ENCODE results near the gene DERL2.

Gene DERL2

GRCh38 chr17:5486206-5487124 is 487 bp upstream of the DERL2 start, which contains the start of gene MIS12:
TSS of gene MIS12 (plus strand) at chr17:5486566. CDS start at chr17:5488863, 2,297 bp downstream.
- peak within 1 kb of the TSS; percentile 99 for H3K27ac Mint-ChIP-seq
- H3K4me3 Mint-ChIP-seq = peak within 1 kb of the TSS; percentile 94 to 96
- peaks cover 36 to 46% of the 10 kb centered on the region in 2 donors for H3K36me3 Mint-ChIP-seq
- H3K9me3 Mint-ChIP-seq = no peaks in the 10 kb centered on the region
- DNase-seq (peak; percentile 95), ATAC-seq (replicated peaks) (peak; percentile 94)
- no peaks in the 10 kb centered on the region for H3K27me3 Mint-ChIP-seq
- H3K4me1 Mint-ChIP-seq = peaks cover 16 to 35% of the 10 kb centered on the region in 2 donors

- Mint-ChIP-seq H3K9me3 (no peaks in the 10 kb centered on the region), H3K4me3 (no peak overlapping the region), H3K27me3 (no peaks in the 10 kb centered on the region), H3K36me3 (peaks cover 38 to 57% of the 10 kb centered on the region in 2 donors), H3K27ac (no peak overlapping the region), H3K4me1 (peaks cover 9 to 15% of the 10 kb centered on the region in 2 donors)
- no peak for ATAC-seq (replicated peaks)
- DNase-seq = no peak
Observed at GRCh38 chr17:5481451-5481850, 4.5 kb downstream of the DERL2 start.

- H3K4me3 Mint-ChIP-seq = no peak overlapping the region
- DNase-seq = no peak
- H3K4me1 Mint-ChIP-seq = peaks cover 9 to 15% of the 10 kb centered on the region in 2 donors
- H3K9me3 Mint-ChIP-seq = no peaks in the 10 kb centered on the region
- H3K36me3 Mint-ChIP-seq = peaks cover 38 to 57% of the 10 kb centered on the region in 2 donors
- no peak for ATAC-seq (replicated peaks)
- no peak overlapping the region for H3K27ac Mint-ChIP-seq
- H3K27me3 Mint-ChIP-seq = no peaks in the 10 kb centered on the region
Observed at GRCh38 chr17:5480962-5481361, 5.0 kb downstream of the DERL2 start.

- Mint-ChIP-seq H3K9me3 (no peaks in the 10 kb centered on the region), H3K36me3 (peaks cover 38 to 60% of the 10 kb centered on the region in 2 donors), H3K4me3 (no peak overlapping the region), H3K4me1 (peaks cover 8 to 12% of the 10 kb centered on the region in 2 donors), H3K27ac (no peak overlapping the region), H3K27me3 (no peaks in the 10 kb centered on the region)
- no peak for DNase-seq
- no peak for ATAC-seq (replicated peaks)
Observed at GRCh38 chr17:5478992-5479391, 7.0 kb downstream of the DERL2 start.

- Mint-ChIP-seq H3K27ac (no peak overlapping the region), H3K36me3 (peaks cover 27 to 43% of the 10 kb centered on the region in 2 donors), H3K27me3 (no peaks in the 10 kb centered on the region)
Observed at GRCh38 chr17:5473906-5474305, 12.1 kb downstream of the DERL2 start.

GRCh38 chr17:5472511-5472910 is 13.5 kb downstream of the DERL2 start:
- no peaks in the 10 kb centered on the region for H3K9me3 Mint-ChIP-seq
- no peak overlapping the region for H3K27ac Mint-ChIP-seq
- no peak overlapping the region for H3K4me3 Mint-ChIP-seq
- no peak for ATAC-seq (replicated peaks)
- H3K4me1 Mint-ChIP-seq = peaks cover 11% of the 10 kb centered on the region in 2 donors
- H3K36me3 Mint-ChIP-seq = peaks cover 17 to 35% of the 10 kb centered on the region in 2 donors
- H3K27me3 Mint-ChIP-seq = no peaks in the 10 kb centered on the region
- DNase-seq = no peak

More at GRCh38 chr17:5473906-5474305, 12.1 kb downstream of the DERL2 start:
- DNase-seq = no peak
- no peak overlapping the region for H3K4me3 Mint-ChIP-seq
- peaks cover 4 to 7% of the 10 kb centered on the region in 2 donors for H3K4me1 Mint-ChIP-seq
- ATAC-seq (replicated peaks) = no peak
- no peaks in the 10 kb centered on the region for H3K9me3 Mint-ChIP-seq

GRCh38 chr17:5468075-5468473 is 17.9 kb downstream of the DERL2 start:
- DNase-seq = peak; percentile 4
- peak; percentile 23 to 24 for ATAC-seq (replicated peaks)
- no peaks in the 10 kb centered on the region for H3K27me3 Mint-ChIP-seq
- H3K27ac Mint-ChIP-seq = peak overlapping the region; percentile 81
- peaks cover 29 to 35% of the 10 kb centered on the region in 2 donors for H3K4me1 Mint-ChIP-seq
- peak overlapping the region; percentile 82 to 85 for H3K4me3 Mint-ChIP-seq
- peaks cover 10 to 31% of the 10 kb centered on the region in 2 donors for H3K36me3 Mint-ChIP-seq
- H3K9me3 Mint-ChIP-seq = no peaks in the 10 kb centered on the region

GRCh38 chr17:5467416-5467815 is 18.6 kb downstream of the DERL2 start:
- H3K27ac Mint-ChIP-seq = peak overlapping the region; percentile 81
- no peak for ATAC-seq (replicated peaks)
- peak overlapping the region; percentile 82 to 85 for H3K4me3 Mint-ChIP-seq
- peaks cover 29 to 35% of the 10 kb centered on the region in 2 donors for H3K4me1 Mint-ChIP-seq
- H3K36me3 Mint-ChIP-seq = peaks cover 9 to 36% of the 10 kb centered on the region in 2 donors
- no peak for DNase-seq
- no peaks in the 10 kb centered on the region for H3K9me3 Mint-ChIP-seq
- no peaks in the 10 kb centered on the region for H3K27me3 Mint-ChIP-seq

GRCh38 chr17:5466295-5466694 is 19.7 kb downstream of the DERL2 start:
- Mint-ChIP-seq H3K4me1 (peaks cover 31 to 35% of the 10 kb centered on the region in 2 donors), H3K4me3 (no peak overlapping the region), H3K36me3 (peaks cover 12 to 29% of the 10 kb centered on the region in 2 donors), H3K27me3 (no peaks in the 10 kb centered on the region), H3K9me3 (no peaks in the 10 kb centered on the region), H3K27ac (no peak overlapping the region)
- ATAC-seq (replicated peaks) (no peak), DNase-seq (no peak)

- DNase-seq = no peak
- ATAC-seq (replicated peaks) = no peak
- Mint-ChIP-seq H3K4me1 (peaks cover 31 to 35% of the 10 kb centered on the region in 2 donors), H3K4me3 (no peak overlapping the region), H3K36me3 (peaks cover 21 to 35% of the 10 kb centered on the region in 2 donors), H3K27me3 (no peaks in the 10 kb centered on the region), H3K27ac (no peak overlapping the region), H3K9me3 (no peaks in the 10 kb centered on the region)
Observed at GRCh38 chr17:5464717-5465507, 21.1 kb downstream of the DERL2 start.

GRCh38 chr17:5446786-5447185 is 39.2 kb downstream of the DERL2 start:
- Mint-ChIP-seq H3K36me3 (peaks cover 37 to 61% of the 10 kb centered on the region in 2 donors), H3K27ac (no peak overlapping the region), H3K4me1 (no peaks in the 10 kb centered on the region), H3K27me3 (no peaks in the 10 kb centered on the region), H3K9me3 (no peaks in the 10 kb centered on the region), H3K4me3 (no peak overlapping the region)
- DNase-seq (no peak), ATAC-seq (replicated peaks) (no peak)

- no peaks in the 10 kb centered on the region for H3K27me3 Mint-ChIP-seq
- ATAC-seq (replicated peaks) (no peak), DNase-seq (no peak)
- no peak overlapping the region for H3K27ac Mint-ChIP-seq
- H3K9me3 Mint-ChIP-seq = no peaks in the 10 kb centered on the region
- H3K4me3 Mint-ChIP-seq = no peak overlapping the region
- peaks cover 27 to 43% of the 10 kb centered on the region in 2 donors for H3K36me3 Mint-ChIP-seq
- H3K4me1 Mint-ChIP-seq = peaks cover 8 to 11% of the 10 kb centered on the region in 2 donors
Observed at GRCh38 chr17:5444209-5444608, 41.8 kb downstream of the DERL2 start.

GRCh38 chr17:5443728-5444127 is 42.2 kb downstream of the DERL2 start:
- ATAC-seq (replicated peaks) (no peak), DNase-seq (no peak)
- Mint-ChIP-seq H3K4me3 (no peak overlapping the region), H3K27me3 (no peaks in the 10 kb centered on the region), H3K9me3 (no peaks in the 10 kb centered on the region), H3K36me3 (peaks cover 25 to 41% of the 10 kb centered on the region in 2 donors), H3K4me1 (peaks cover 8 to 13% of the 10 kb centered on the region in 2 donors), H3K27ac (no peak overlapping the region)

- ATAC-seq (replicated peaks) (no peak), DNase-seq (no peak)
- no peaks in the 10 kb centered on the region for H3K9me3 Mint-ChIP-seq
- H3K4me1 Mint-ChIP-seq = peaks cover 17 to 41% of the 10 kb centered on the region in 2 donors
- peak overlapping the region; percentile 81 to 84 for H3K4me3 Mint-ChIP-seq
- H3K27me3 Mint-ChIP-seq = no peaks in the 10 kb centered on the region
- H3K36me3 Mint-ChIP-seq = peaks cover 31 to 35% of the 10 kb centered on the region in 2 donors
- peak overlapping the region; percentile 95 for H3K27ac Mint-ChIP-seq
Observed at GRCh38 chr17:5439446-5439764, 46.6 kb downstream of the DERL2 start.

Data from stimulated activated naive B cell treated with anti-CD40 and anti-IgM and Interleukin-4, amounts not matched to agents 10 μg/mL and 1 μg/mL and 100 μg/mL, for 72 hours (primary cell).